Esophagus squamous epithelium (tissue), 4 donors: ENCODE data around the gene TMTC2.

Experiments
- CTCF ChIP-seq, 6 experiments: fragments of 450-650 bp in 4 of 6; fragments of 200-600 bp in 2 of 6; sonication (generic) in 2 of 6; IDR thresholded peaks; one replicate each; pipeline ENCODE4 v1.5.1; 2016 to 2019; ENCODE audit warnings: antibody characterized with exemption in 6 of 6, mild to moderate bottlenecking in 4 of 6, moderate library complexity in 4 of 6
- POLR2A ChIP-seq, 4 donors: fragments of 450-650 bp; IDR thresholded peaks; one replicate each; pipeline ENCODE4 v1.6.1; 2017; ENCODE audit warnings: antibody characterized with exemption in 4 of 4, mild to moderate bottlenecking in 4 of 4, moderate library complexity in 3 of 4

- TF ChIP-seq CTCF (IDR thresholded peaks at IDR 0.05): no peak
- TF ChIP-seq POLR2A (IDR thresholded peaks at IDR 0.05): no peak
These were observed 350.1 kb downstream of the TMTC2 start for GRCh38 chr12:83036847-83037246.
